Fibroblast of mammary gland (primary cell): ENCODE measurements around the gene GPX4.
A peak's percentile ranks its signal among the peaks of the same experiment; 100 is the strongest.

ENCODE experiments used
- DNase-seq: peaks from one replicate; pipeline ENCODE4 v3.0.0-alpha.2; 2010; ENCODE audit warnings: low read depth
- H3K4me3 ChIP-seq: 2 replicates; pipeline ENCODE4 v1.5.1; 2011; ENCODE audit warnings: low read depth, mild to moderate bottlenecking, low read length, moderate library complexity; ENCODE audit not compliant: control insufficient read depth
- TF ChIP-seq, protein P1 (sequence below): conservative IDR thresholded peaks from 2 replicates; pipeline ENCODE4 v1.5.1; 2011; ENCODE audit warnings: low read depth, low read length, inconsistent platforms; ENCODE audit not compliant: control insufficient read depth, insufficient read depth

GPX4 gene

DNA sequence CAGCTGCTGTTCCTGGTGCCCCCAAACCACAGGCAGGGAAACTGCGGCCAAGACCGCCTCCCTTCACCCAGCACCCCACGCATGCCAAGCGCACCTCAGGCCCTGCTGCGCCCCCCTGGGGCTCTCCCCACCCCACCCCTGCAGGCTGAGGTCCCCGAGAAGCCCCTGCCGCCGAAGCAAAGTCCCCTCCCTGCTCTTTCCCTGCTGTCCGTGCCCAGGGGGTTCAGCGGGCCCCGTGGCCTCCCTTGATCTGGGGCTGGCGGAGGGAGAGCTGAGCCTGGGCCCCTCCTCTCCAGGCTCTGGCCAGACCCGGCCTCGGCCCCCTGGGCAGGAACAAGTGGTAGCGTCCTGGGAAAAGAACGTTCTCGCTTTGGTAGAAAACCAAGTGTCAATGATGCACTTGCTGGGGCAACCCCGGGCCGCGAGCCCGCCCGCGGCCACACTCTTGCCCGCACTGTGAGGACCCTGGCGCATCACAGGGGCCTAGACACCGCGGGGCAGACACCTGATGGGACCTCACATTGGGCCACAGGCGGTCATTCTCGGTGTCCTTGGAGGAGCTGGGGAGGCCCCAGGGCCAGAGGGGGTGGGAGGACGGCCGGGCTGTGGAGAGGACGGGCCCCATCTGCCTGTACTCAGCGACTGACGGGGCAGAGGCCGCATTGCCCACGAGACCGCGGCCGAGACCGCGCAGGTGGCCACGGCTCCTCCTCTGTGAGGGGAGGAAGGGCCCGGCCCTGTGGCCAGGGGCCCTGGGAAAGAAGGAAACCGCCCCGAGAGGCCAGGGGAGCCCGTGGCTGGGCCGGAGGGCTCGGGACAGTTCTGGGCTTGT lies 29.0 kb downstream of the GPX4 start:
- TF ChIP-seq, protein P1, sequence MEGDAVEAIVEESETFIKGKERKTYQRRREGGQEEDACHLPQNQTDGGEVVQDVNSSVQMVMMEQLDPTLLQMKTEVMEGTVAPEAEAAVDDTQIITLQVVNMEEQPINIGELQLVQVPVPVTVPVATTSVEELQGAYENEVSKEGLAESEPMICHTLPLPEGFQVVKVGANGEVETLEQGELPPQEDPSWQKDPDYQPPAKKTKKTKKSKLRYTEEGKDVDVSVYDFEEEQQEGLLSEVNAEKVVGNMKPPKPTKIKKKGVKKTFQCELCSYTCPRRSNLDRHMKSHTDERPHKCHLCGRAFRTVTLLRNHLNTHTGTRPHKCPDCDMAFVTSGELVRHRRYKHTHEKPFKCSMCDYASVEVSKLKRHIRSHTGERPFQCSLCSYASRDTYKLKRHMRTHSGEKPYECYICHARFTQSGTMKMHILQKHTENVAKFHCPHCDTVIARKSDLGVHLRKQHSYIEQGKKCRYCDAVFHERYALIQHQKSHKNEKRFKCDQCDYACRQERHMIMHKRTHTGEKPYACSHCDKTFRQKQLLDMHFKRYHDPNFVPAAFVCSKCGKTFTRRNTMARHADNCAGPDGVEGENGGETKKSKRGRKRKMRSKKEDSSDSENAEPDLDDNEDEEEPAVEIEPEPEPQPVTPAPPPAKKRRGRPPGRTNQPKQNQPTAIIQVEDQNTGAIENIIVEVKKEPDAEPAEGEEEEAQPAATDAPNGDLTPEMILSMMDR, result no peak
- H3K4me3 ChIP-seq, result peak overlapping the region; percentile 57
- peak; percentile 35 for DNase-seq

DNA sequence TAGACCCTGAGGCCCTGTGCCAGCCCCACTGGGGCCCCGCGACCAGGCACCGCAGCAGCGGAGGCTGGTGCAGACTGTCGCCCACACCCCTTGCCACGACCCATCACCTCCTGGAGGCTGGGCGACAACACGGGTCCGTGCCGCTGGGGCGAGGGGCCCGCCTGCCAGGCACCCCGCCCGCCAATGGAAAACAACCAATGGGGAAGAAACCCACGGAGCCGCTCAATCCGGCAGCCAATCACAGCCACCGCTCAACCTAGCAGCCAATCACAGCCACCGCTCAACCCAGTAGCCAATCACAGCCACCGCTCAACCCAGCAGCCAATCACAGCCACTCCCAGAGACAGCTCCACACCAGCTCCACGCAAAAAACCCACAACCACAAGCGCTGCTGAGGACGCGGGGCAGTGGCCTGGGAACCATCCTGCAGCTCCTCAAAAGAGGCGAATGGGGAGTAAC lies 29.7 kb downstream of the GPX4 start:
- no peak overlapping the region for H3K4me3 ChIP-seq
- TF ChIP-seq, protein P1, result no peak
- peak; percentile 28 for DNase-seq

DNA sequence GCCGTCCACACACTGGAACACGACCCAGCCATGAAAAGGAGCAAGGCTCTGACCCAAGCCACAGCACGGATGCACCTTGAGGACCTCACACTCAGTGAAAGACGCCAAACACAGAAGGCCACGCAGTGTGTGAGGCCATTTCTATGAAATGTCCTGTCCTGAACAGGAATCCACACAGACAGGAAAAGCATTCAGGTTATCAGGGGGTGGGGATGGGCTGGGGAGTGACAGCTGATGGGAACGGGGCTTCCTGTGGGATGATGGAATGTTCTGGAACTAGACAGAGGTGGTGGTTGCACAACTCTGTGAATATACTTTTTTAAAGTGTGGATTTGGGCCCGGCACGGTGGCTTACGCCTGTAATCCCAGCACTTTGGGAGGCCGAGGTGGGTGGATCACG lies 30.6 kb downstream of the GPX4 start:
- TF ChIP-seq, protein P1, result no peak
- DNase-seq, result peak; percentile 33
- H3K4me3 ChIP-seq, result no peak overlapping the region

DNA sequence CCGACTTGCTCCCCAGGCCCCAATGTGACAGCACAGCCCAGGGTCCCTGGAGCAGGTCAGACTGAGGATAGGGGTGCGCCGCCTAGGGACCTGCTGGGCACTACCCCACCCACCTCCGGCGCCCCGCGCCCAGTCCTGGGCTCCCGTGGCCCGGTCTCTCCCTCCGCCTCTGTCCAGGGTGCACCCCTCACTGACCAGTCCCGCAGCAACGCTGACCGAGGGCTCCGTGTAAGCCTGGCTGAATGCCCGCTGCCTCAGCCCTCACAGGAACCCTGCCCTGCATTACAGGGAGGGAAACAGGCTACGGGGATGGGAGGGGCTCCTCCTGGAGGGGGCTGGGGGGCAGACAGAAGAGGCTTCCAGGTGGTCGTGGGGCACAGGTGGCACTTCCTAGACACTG lies 31.7 kb downstream of the GPX4 start:
- TF ChIP-seq, protein P1, result no peak
- DNase-seq, result no peak
- no peak overlapping the region for H3K4me3 ChIP-seq

DNA sequence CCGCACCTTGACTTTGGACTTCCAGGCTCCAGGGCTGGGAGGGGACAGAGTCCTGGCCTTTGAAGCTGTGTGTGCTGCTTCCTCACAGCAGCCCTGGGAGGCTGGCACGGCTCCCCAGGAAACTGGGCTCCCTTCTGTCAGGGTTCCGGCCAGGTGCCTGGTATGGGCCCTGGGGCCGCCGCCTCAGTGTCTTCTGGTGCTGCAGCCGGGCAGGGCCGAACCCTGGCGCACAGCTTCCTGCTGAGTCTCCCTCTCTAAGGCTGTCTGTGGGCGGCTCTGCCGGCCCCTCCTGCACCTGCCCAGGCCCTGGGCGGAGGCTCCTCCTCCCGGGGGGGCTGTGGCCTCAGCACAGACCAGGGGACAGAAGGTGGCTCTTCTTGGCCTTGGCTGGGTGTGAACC lies 32.4 kb downstream of the GPX4 start:
- no peak overlapping the region for H3K4me3 ChIP-seq
- TF ChIP-seq, protein P1, result no peak
- DNase-seq, result no peak

DNA sequence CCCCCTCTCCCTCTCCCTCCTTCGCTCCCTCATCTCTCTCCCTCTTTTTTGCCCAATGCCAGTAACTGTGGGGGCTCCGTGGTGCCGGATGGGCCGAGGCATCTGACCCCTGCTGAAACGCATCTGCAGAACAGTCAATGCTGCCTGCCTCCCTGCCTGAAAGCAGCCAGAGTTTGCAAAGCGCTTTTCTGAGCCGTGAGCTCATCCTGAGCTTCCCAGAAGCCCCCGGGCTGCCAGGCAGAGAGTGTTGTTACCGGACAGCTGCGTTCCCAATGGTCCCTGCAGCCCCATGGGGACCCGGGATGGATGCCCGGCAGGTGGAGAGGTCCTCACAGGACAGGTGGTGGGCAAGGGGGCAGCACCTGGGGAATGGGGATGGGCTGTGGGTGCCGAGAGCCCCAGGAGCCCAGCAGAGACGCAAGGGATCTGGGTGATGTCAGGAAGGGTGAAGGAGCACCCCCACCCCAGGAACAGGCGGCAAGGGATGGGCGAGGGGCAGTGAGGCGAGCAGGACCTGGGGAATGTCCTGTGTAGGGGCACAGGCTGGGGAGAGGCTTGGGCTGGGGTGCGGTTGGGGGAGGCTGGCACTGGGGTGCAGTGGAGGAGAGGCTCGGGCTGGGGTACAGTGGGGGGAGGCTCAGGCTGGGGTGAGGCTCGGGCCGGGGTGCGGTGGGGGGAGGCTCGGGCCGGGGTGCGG lies 33.0 kb downstream of the GPX4 start:
- no peak overlapping the region for H3K4me3 ChIP-seq
- TF ChIP-seq, protein P1, result no peak
- DNase-seq, result no peak
